IPS-15b (cell line): ENCODE results near the gene PXDN.
"Not testable (repeated sequence)": the region's sequence is repeated elsewhere in the genome, so short reads cannot be mapped to it uniquely, and the experiment has no call there.

Source experiments
- H3K27me3 ChIP-seq: one replicate; pipeline ENCODE4 v1.6.1; 2013; ENCODE audit warnings: low read length; ENCODE audit not compliant: control insufficient read depth, insufficient read depth
- H3K36me3 ChIP-seq: one replicate; pipeline ENCODE4 v1.6.1; 2013; ENCODE audit warnings: low read length; ENCODE audit not compliant: control insufficient read depth, insufficient read depth
- H3K4me1 ChIP-seq: one replicate; pipeline ENCODE4 v1.6.1; 2013; ENCODE audit warnings: mild to moderate bottlenecking, low read length; ENCODE audit not compliant: control insufficient read depth, insufficient read depth
- H3K4me3 ChIP-seq: one replicate; pipeline ENCODE4 v1.5.1; 2013; ENCODE audit warnings: low read depth, low read length
- H3K9ac ChIP-seq: one replicate; pipeline ENCODE4 v1.6.1; 2013; ENCODE audit warnings: low read depth, mild to moderate bottlenecking, low read length
- H3K9me3 ChIP-seq: one replicate; pipeline ENCODE4 v1.6.1; 2013; ENCODE audit warnings: mild to moderate bottlenecking, low read length; ENCODE audit not compliant: control insufficient read depth, insufficient read depth

The PXDN gene

GRCh38 chr2:1757567-1757966, 13.3 kb upstream of the PXDN start:
- H3K4me3 ChIP-seq, result no peak overlapping the region
- H3K4me1 ChIP-seq, result no peaks in the 10 kb centered on the region
- no peaks in the 10 kb centered on the region for H3K36me3 ChIP-seq
- H3K9ac ChIP-seq, result no peak overlapping the region
- H3K9me3 ChIP-seq, result peaks cover 11% of the 10 kb centered on the region
- no peaks in the 10 kb centered on the region for H3K27me3 ChIP-seq

GRCh38 chr2:1757146-1757545, 12.8 kb upstream of the PXDN start:
- H3K36me3 ChIP-seq, H3K4me1 ChIP-seq: not testable (repeated sequence)

GRCh38 chr2:1756456-1756855, 12.1 kb upstream of the PXDN start:
- Histone ChIP-seq H3K27me3 (no peaks in the 10 kb centered on the region), H3K4me1 (no peaks in the 10 kb centered on the region), H3K9ac (no peak overlapping the region), H3K4me3 (no peak overlapping the region), H3K36me3 (no peaks in the 10 kb centered on the region), H3K9me3 (peaks cover 11% of the 10 kb centered on the region)

More at GRCh38 chr2:1757146-1757545, 12.8 kb upstream of the PXDN start:
- peaks cover 11% of the 10 kb centered on the region for H3K9me3 ChIP-seq
- not testable (repeated sequence) for H3K9ac ChIP-seq, H3K4me3 ChIP-seq, H3K27me3 ChIP-seq

- H3K27me3 ChIP-seq, result no peaks in the 10 kb centered on the region
- H3K9me3 ChIP-seq, result peaks cover 11% of the 10 kb centered on the region
- H3K36me3 ChIP-seq, result no peaks in the 10 kb centered on the region
- peaks cover 2% of the 10 kb centered on the region for H3K4me1 ChIP-seq
- H3K4me3 ChIP-seq, result no peak overlapping the region
- H3K9ac ChIP-seq, result no peak overlapping the region
These were observed 11.3 kb upstream of the PXDN start for GRCh38 chr2:1755436-1756191.

- peaks cover 11% of the 10 kb centered on the region for H3K9me3 ChIP-seq
- no peak overlapping the region for H3K9ac ChIP-seq
- H3K36me3 ChIP-seq, result no peaks in the 10 kb centered on the region
- H3K4me3 ChIP-seq, result no peak overlapping the region
- H3K27me3 ChIP-seq, result no peaks in the 10 kb centered on the region
- H3K4me1 ChIP-seq, result peaks cover 2% of the 10 kb centered on the region
These were observed 10.3 kb upstream of the PXDN start for GRCh38 chr2:1754461-1755170.

- Histone ChIP-seq H3K9me3 (peaks cover 11% of the 10 kb centered on the region), H3K36me3 (no peaks in the 10 kb centered on the region), H3K9ac (no peak overlapping the region), H3K27me3 (no peaks in the 10 kb centered on the region), H3K4me3 (no peak overlapping the region), H3K4me1 (peaks cover 2% of the 10 kb centered on the region)
These were observed 9.7 kb upstream of the PXDN start for GRCh38 chr2:1754046-1754445.

- H3K4me3 ChIP-seq, result no peak overlapping the region
- peaks cover 2% of the 10 kb centered on the region for H3K4me1 ChIP-seq
These were observed 8.4 kb upstream of the PXDN start for GRCh38 chr2:1752751-1753150.

GRCh38 chr2:1751767-1752725, 7.7 kb upstream of the PXDN start:
- Histone ChIP-seq H3K9ac (no peak overlapping the region), H3K4me3 (no peak overlapping the region), H3K27me3 (peaks cover 6% of the 10 kb centered on the region), H3K4me1 (peaks cover 2% of the 10 kb centered on the region), H3K36me3 (no peaks in the 10 kb centered on the region), H3K9me3 (peaks cover 11% of the 10 kb centered on the region)

More at GRCh38 chr2:1752751-1753150, 8.4 kb upstream of the PXDN start:
- Histone ChIP-seq H3K36me3 (no peaks in the 10 kb centered on the region), H3K27me3 (peaks cover under 1% of the 10 kb centered on the region), H3K9me3 (peaks cover 11% of the 10 kb centered on the region), H3K9ac (no peak overlapping the region)

GRCh38 chr2:1750933-1751766, 6.8 kb upstream of the PXDN start:
- Histone ChIP-seq H3K27me3 (peaks cover 15% of the 10 kb centered on the region), H3K36me3 (no peaks in the 10 kb centered on the region), H3K9me3 (peaks cover 11% of the 10 kb centered on the region), H3K4me1 (peaks cover 2% of the 10 kb centered on the region), H3K9ac (no peak overlapping the region), H3K4me3 (no peak overlapping the region)

GRCh38 chr2:1750270-1750932, 6.1 kb upstream of the PXDN start:
- Histone ChIP-seq H3K27me3 (peaks cover 23% of the 10 kb centered on the region), H3K9ac (no peak overlapping the region), H3K9me3 (peaks cover 11% of the 10 kb centered on the region), H3K36me3 (no peaks in the 10 kb centered on the region), H3K4me1 (peaks cover 2% of the 10 kb centered on the region), H3K4me3 (no peak overlapping the region)
